Keratinocyte (primary cell): Measurements from ENCODE around the gene KRT27. TPM values are rescaled to one million over a fixed set of nuclear protein-coding genes. Genes with fewer than 3 reads are reported as not detected.

Experiments used
- DNase-seq: peaks from one replicate; pipeline ENCODE4 v3.0.0-alpha.2; 2011; ENCODE audit warnings: low read depth, missing footprints, low spot score
- FAIRE-seq: peaks from 2 replicates; lab custom pipeline; 2011; peaks lifted over from hg19 to GRCh38; lab: Jason Lieb, UNC
- H2AFZ ChIP-seq: 2 replicates; pipeline ENCODE4 v1.6.0; 2012; ENCODE audit warnings: low read length, control low read depth, inconsistent platforms; ENCODE audit not compliant: control insufficient read depth
- H3K27ac ChIP-seq: 2 replicates; pipeline ENCODE4 v1.5.1; 2011; ENCODE audit warnings: low read length; ENCODE audit not compliant: control insufficient read depth, insufficient read depth
- H3K27me3 ChIP-seq: 3 replicates; pipeline ENCODE4 v1.6.0; 2011; ENCODE audit warnings: low read length; ENCODE audit not compliant: control insufficient read depth, insufficient read depth; ENCODE audit errors: extremely low read depth
- H3K36me3 ChIP-seq, 2 experiments: 2 replicates in 1 of 2; 3 replicates in 1 of 2; pipeline ENCODE4 v1.5.1; 2011; ENCODE audit warnings: low read length in 2 of 2, mild to moderate bottlenecking in 1 of 2; ENCODE audit not compliant: control insufficient read depth in 2 of 2, insufficient read depth in 2 of 2; ENCODE audit errors: extremely low read depth in 1 of 2
- H3K4me1 ChIP-seq: 3 replicates; pipeline ENCODE4 v1.5.1; 2011; ENCODE audit warnings: low read length; ENCODE audit not compliant: control insufficient read depth, insufficient read depth; ENCODE audit errors: extremely low read depth
- H3K4me2 ChIP-seq: 3 replicates; pipeline ENCODE4 v1.6.0; 2011; ENCODE audit warnings: low read depth, low read length; ENCODE audit not compliant: control insufficient read depth, insufficient read depth; ENCODE audit errors: extremely low read depth
- H3K4me3 ChIP-seq, 3 experiments: fragments of 200-600 bp in 1 of 3; sonication (generic) in 1 of 3; 2 replicates in 2 of 3; 3 replicates in 1 of 3; pipeline ENCODE4 v1.5.1; 2011 to 2016; ENCODE audit warnings: low read length in 3 of 3, mild to moderate bottlenecking in 3 of 3, control low read depth in 2 of 3, inconsistent platforms in 1 of 3, low read depth in 1 of 3, mixed read lengths in 1 of 3, mixed run types in 1 of 3, moderate library complexity in 1 of 3; ENCODE audit not compliant: control insufficient read depth in 2 of 3, insufficient read depth in 2 of 3; ENCODE audit errors: extremely low read depth in 1 of 3
- H3K79me2 ChIP-seq: 2 replicates; pipeline ENCODE4 v1.6.0; 2012; ENCODE audit warnings: low read length; ENCODE audit not compliant: control insufficient read depth, insufficient read depth
- H3K9ac ChIP-seq: 3 replicates; pipeline ENCODE4 v1.6.0; 2011; ENCODE audit warnings: low read length; ENCODE audit not compliant: control insufficient read depth, insufficient read depth; ENCODE audit errors: extremely low read depth
- H3K9me1 ChIP-seq: 3 replicates; pipeline ENCODE4 v1.6.0; 2011; ENCODE audit warnings: low read length; ENCODE audit not compliant: control insufficient read depth, insufficient read depth; ENCODE audit errors: extremely low read depth
- H3K9me3 ChIP-seq: 2 replicates; pipeline ENCODE4 v1.5.1; 2012; ENCODE audit warnings: low read depth, low read length; ENCODE audit not compliant: control insufficient read depth
- H4K20me1 ChIP-seq: 3 replicates; pipeline ENCODE4 v1.6.0; 2011; ENCODE audit warnings: low read length; ENCODE audit not compliant: control insufficient read depth, insufficient read depth; ENCODE audit errors: extremely low read depth
- EZH2 ChIP-seq: IDR thresholded peaks from one replicate; pipeline ENCODE4 v1.6.1; 2012; ENCODE audit warnings: inconsistent platforms, mild to moderate bottlenecking, low read length, moderate library complexity
- dilution Hi-C: fragments of 300-500 bp; cut with MboI; formaldehyde crosslinking; loops from one replicate; pipeline ENCODE4 v1.7.0; 2020; ENCODE audit warnings: low sequenced_read_pairs; ENCODE audit not compliant: extremely low pct_ligation_motif_present
- polyA plus RNA-seq, 5 experiments: library from polyadenylated mRNA; depleted of rRNA in 3 of 5; stranded (reverse) in 3 of 5; stranded (forward) in 1 of 5; unstranded in 1 of 5; fragments of >200 nt; gene quantifications; 1 replicate in 1 of 5; 2 replicates in 3 of 5; 3 replicates in 1 of 5; pipeline versions ENCODE4 v1.2.1 to v1.2.3, GENCODE V29; 2011 to 2012; ENCODE audit warnings: missing spikeins in 2 of 5, low read depth in 1 of 5, low replicate concordance in 1 of 5
- TF ChIP-seq, protein P1 (sequence below), 3 experiments: IDR thresholded peaks in 1 of 3; conservative IDR thresholded peaks in 1 of 3; optimal IDR thresholded peaks in 1 of 3; 2 replicates in 2 of 3; 3 replicates in 1 of 3; pipeline versions ENCODE3 to v1.5.1; 2011; ENCODE audit warnings: low read length in 3 of 3, mild to moderate bottlenecking in 3 of 3, moderate library complexity in 2 of 3, control low read depth in 1 of 3, inconsistent platforms in 1 of 3; ENCODE audit not compliant: insufficient read depth in 2 of 3; ENCODE audit errors: extremely low read depth in 1 of 3

Gene KRT27
- polyA plus RNA-seq, 1 donor (not counting 4 experiments of a cell fraction or from before 2014, with no cell fraction given), result not detected

DNA sequence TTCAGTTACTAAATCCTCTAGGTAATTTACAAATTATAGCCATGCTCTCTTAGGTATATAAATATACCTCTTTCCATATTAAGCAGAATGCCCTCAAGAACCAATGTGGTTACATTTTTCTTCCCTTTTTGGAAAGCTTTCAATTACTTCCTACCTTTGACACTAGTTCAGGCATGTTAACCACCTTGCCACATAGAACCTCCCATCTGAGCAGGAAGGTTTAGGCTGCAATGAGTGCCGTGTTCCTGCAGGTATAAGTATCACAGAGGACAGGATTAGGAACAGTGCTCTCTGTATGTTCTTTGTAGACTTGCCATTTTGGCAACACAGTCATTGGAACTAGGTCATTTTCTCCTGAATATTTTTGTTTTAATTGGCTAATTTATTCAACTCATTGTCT is 47.3 kb downstream of the KRT27 start:
- H3K79me2 ChIP-seq, result no peaks in the 10 kb centered on the region
- no peak for TF ChIP-seq EZH2
- TF ChIP-seq, protein P1, sequence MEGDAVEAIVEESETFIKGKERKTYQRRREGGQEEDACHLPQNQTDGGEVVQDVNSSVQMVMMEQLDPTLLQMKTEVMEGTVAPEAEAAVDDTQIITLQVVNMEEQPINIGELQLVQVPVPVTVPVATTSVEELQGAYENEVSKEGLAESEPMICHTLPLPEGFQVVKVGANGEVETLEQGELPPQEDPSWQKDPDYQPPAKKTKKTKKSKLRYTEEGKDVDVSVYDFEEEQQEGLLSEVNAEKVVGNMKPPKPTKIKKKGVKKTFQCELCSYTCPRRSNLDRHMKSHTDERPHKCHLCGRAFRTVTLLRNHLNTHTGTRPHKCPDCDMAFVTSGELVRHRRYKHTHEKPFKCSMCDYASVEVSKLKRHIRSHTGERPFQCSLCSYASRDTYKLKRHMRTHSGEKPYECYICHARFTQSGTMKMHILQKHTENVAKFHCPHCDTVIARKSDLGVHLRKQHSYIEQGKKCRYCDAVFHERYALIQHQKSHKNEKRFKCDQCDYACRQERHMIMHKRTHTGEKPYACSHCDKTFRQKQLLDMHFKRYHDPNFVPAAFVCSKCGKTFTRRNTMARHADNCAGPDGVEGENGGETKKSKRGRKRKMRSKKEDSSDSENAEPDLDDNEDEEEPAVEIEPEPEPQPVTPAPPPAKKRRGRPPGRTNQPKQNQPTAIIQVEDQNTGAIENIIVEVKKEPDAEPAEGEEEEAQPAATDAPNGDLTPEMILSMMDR (optimal IDR thresholded peaks at IDR 0.05 in 1 of 3, IDR thresholded peaks at IDR 0.05 in 1 of 3, conservative IDR thresholded peaks at IDR 0.05 in 1 of 3; ENCODE audit: extremely low read depth in 1 of 3, insufficient read depth in 2 of 3, low read length in 3 of 3), result no peak
- no peaks in the 10 kb centered on the region for H3K36me3 ChIP-seq
- H4K20me1 ChIP-seq, result no peaks in the 10 kb centered on the region
- H3K4me3 ChIP-seq, result no peak overlapping the region
- no peaks in the 10 kb centered on the region for H3K9me3 ChIP-seq
- DNase-seq, result peak; percentile 25
- H3K27me3 ChIP-seq, result peaks cover 15% of the 10 kb centered on the region
- H3K4me1 ChIP-seq, result peaks cover 16% of the 10 kb centered on the region
- no peak overlapping the region for H2AFZ ChIP-seq
- FAIRE-seq, result peak; percentile 99
- no peak overlapping the region for H3K27ac ChIP-seq
- dilution Hi-C loops, result no loop called here
- no peaks in the 10 kb centered on the region for H3K9me1 ChIP-seq
- no peak overlapping the region for H3K9ac ChIP-seq
- H3K4me2 ChIP-seq, result peak overlapping the region; percentile 33

DNA sequence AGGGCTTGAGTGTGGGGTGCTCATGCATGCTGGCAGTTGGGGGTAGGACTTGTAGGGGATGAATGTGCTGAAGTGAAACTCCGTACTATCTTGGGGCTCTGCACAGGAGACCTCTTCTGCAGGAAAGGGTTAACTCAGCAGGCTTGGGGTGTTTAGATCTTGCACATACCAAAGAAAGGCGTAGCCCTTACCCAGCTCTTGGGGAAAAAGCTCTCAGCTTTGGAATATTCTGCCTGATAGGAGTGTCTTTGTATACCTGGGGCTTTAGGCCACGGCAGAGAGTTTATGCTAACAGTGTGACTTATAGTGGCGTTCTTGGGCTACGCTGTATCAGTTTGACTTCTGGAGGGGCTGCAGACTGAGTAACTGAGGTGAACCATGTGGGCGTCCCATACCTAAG is 48.3 kb downstream of the KRT27 start:
- H3K9me1 ChIP-seq, result no peaks in the 10 kb centered on the region
- H3K9ac ChIP-seq, result no peak overlapping the region
- no peaks in the 10 kb centered on the region for H3K79me2 ChIP-seq
- H4K20me1 ChIP-seq, result no peaks in the 10 kb centered on the region
- no peak overlapping the region for H3K27ac ChIP-seq
- TF ChIP-seq, protein P1 (optimal IDR thresholded peaks at IDR 0.05 in 1 of 3, IDR thresholded peaks at IDR 0.05 in 1 of 3, conservative IDR thresholded peaks at IDR 0.05 in 1 of 3; ENCODE audit: extremely low read depth in 1 of 3, insufficient read depth in 2 of 3, low read length in 3 of 3), result no peak
- no peak for TF ChIP-seq EZH2
- no peak overlapping the region for H2AFZ ChIP-seq
- no peak for DNase-seq
- peaks cover 16% of the 10 kb centered on the region for H3K4me1 ChIP-seq
- no peak for FAIRE-seq
- no peaks in the 10 kb centered on the region for H3K9me3 ChIP-seq
- no peaks in the 10 kb centered on the region for H3K36me3 ChIP-seq
- H3K4me2 ChIP-seq, result no peak overlapping the region
- peaks cover 15% of the 10 kb centered on the region for H3K27me3 ChIP-seq
- no peak overlapping the region for H3K4me3 ChIP-seq
- dilution Hi-C loops, result no loop called here
